Endothelial cell of umbilical vein (primary cell): ENCODE data around the gene DAB1. TPM values are rescaled to one million over a fixed set of nuclear protein-coding genes. Genes with fewer than 3 reads are reported as not detected.

Experiments
- BruUV-seq: library from RNA; stranded (reverse); fragments of 400-500 nt; replicated peaks from 2 replicates; lab custom pipeline; 2021; lab: Mats Ljungman, UMichigan
- CTCF ChIA-PET: fragments of 300-600, 350-600 bp; sonication (Branson Sonifier 250); formaldehyde crosslinking; loops from one replicate; lab custom pipeline; 2021; ENCODE audit warnings: antibody characterized with exemption, inconsistent platforms; lab: Charles Lee
- POLR2A ChIA-PET: fragments of 300-600, 350-600 bp; sonication (Branson Sonifier 250); formaldehyde crosslinking; loops from one replicate; lab custom pipeline; 2021; ENCODE audit warnings: antibody characterized with exemption, inconsistent platforms; lab: Charles Lee
- DNase-seq: peaks from one replicate; pipeline ENCODE4 v3.0.0-alpha.2; 2011; ENCODE audit warnings: low read depth, low spot score
- FAIRE-seq: peaks from 2 replicates; lab custom pipeline; 2011; peaks lifted over from hg19 to GRCh38; lab: Jason Lieb, UNC
- H2AFZ ChIP-seq: 2 replicates; pipeline ENCODE4 v1.6.0; 2012; ENCODE audit warnings: low read depth, low read length, control low read depth, inconsistent platforms
- H3K27ac ChIP-seq: 2 replicates; pipeline ENCODE4 v1.5.1; 2011; ENCODE audit warnings: low read depth, mild to moderate bottlenecking, control low read depth, low read length, moderate library complexity; ENCODE audit not compliant: insufficient read depth
- H3K27me3 ChIP-seq, 2 experiments: 2 replicates each; pipeline versions ENCODE4 v1.6.0 to v1.6.1; 2011; ENCODE audit warnings: low read length in 2 of 2, mixed read lengths in 1 of 2; ENCODE audit not compliant: control insufficient read depth in 2 of 2, insufficient read depth in 2 of 2
- H3K36me3 ChIP-seq, 2 experiments: 2 replicates in 1 of 2; 3 replicates in 1 of 2; pipeline ENCODE4 v1.5.1; 2011; ENCODE audit warnings: low read length in 2 of 2, mild to moderate bottlenecking in 1 of 2, moderate library complexity in 1 of 2; ENCODE audit not compliant: control insufficient read depth in 2 of 2, insufficient read depth in 2 of 2; ENCODE audit errors: extremely low read depth in 1 of 2
- H3K4me1 ChIP-seq: 3 replicates; pipeline ENCODE4 v1.5.1; 2011; ENCODE audit warnings: mild to moderate bottlenecking, low read length; ENCODE audit not compliant: control insufficient read depth, insufficient read depth; ENCODE audit errors: extremely low read depth
- H3K4me2 ChIP-seq: 2 replicates; pipeline ENCODE4 v1.6.1; 2011; ENCODE audit warnings: low read length, control low read depth, mixed read lengths; ENCODE audit not compliant: insufficient read depth
- H3K4me3 ChIP-seq, 3 experiments: fragments of 200-600 bp in 1 of 3; sonication (generic), shearing (Covaris generic) in 1 of 3; replicated peaks in 1 of 3; 2 replicates each; pipeline ENCODE4 v1.5.1; 2011 to 2016; ENCODE audit warnings: control low read depth in 3 of 3, low read length in 3 of 3, mild to moderate bottlenecking in 2 of 3, inconsistent platforms in 1 of 3, low read depth in 1 of 3, moderate library complexity in 1 of 3; ENCODE audit not compliant: insufficient read depth in 1 of 3
- H3K79me2 ChIP-seq: 2 replicates; pipeline ENCODE4 v1.6.0; 2012; ENCODE audit warnings: low read length, inconsistent platforms; ENCODE audit not compliant: control insufficient read depth, insufficient read depth
- H3K9ac ChIP-seq: replicated peaks from 2 replicates; pipeline ENCODE3; 2011; ENCODE audit warnings: low read length, control low read depth; ENCODE audit not compliant: insufficient read depth; ENCODE audit errors: extremely low read depth
- H3K9me1 ChIP-seq: replicated peaks from 3 replicates; pipeline ENCODE4 v1.6.0; 2011; ENCODE audit warnings: mild to moderate bottlenecking, low read length; ENCODE audit not compliant: control insufficient read depth, insufficient read depth; ENCODE audit errors: extremely low read depth
- H3K9me3 ChIP-seq: replicated peaks from 2 replicates; pipeline ENCODE4 v1.5.1; 2012; ENCODE audit warnings: low read length, inconsistent platforms; ENCODE audit not compliant: control insufficient read depth, insufficient read depth
- H4K20me1 ChIP-seq: replicated peaks from 2 replicates; pipeline ENCODE3; 2011; ENCODE audit warnings: mild to moderate bottlenecking, low read length; ENCODE audit not compliant: control insufficient read depth, insufficient read depth; ENCODE audit errors: extremely low read depth
- CTCF ChIP-seq, 2 donors: IDR thresholded peaks; 1 replicate in 1 of 2; 2 replicates in 1 of 2; pipeline ENCODE4 v1.5.1; 2011; ENCODE audit warnings: low read length in 2 of 2, mild to moderate bottlenecking in 2 of 2, moderate library complexity in 2 of 2, control low read depth in 1 of 2, inconsistent platforms in 1 of 2, low read depth in 1 of 2; ENCODE audit not compliant: insufficient read depth in 1 of 2; ENCODE audit errors: extremely low read depth in 1 of 2
- EZH2 ChIP-seq: IDR thresholded peaks from 2 replicates; pipeline ENCODE4 v1.6.1; 2012; ENCODE audit warnings: borderline replicate concordance, low read depth, mild to moderate bottlenecking, moderate library complexity, low read length, inconsistent platforms; ENCODE audit not compliant: severe bottlenecking
- FOS ChIP-seq: IDR thresholded peaks from 2 replicates; pipeline ENCODE4 v1.6.1; 2011; ENCODE audit warnings: mild to moderate bottlenecking, low read length, moderate library complexity, borderline replicate concordance; ENCODE audit not compliant: insufficient read depth
- GATA2 ChIP-seq: IDR thresholded peaks from 2 replicates; pipeline ENCODE4 v1.7.0; 2011; ENCODE audit warnings: low read depth, mild to moderate bottlenecking, moderate library complexity, mixed read lengths, low read length; ENCODE audit not compliant: insufficient read length, insufficient read depth
- JUN ChIP-seq: IDR thresholded peaks from 2 replicates; pipeline ENCODE4 v1.6.1; 2011; ENCODE audit warnings: borderline replicate concordance, low read depth; ENCODE audit not compliant: insufficient read length, insufficient read depth
- MAX ChIP-seq: IDR thresholded peaks from 2 replicates; pipeline ENCODE4 v1.6.1; 2011; ENCODE audit not compliant: insufficient read depth, insufficient read length
- MYC ChIP-seq: IDR thresholded peaks from one replicate; pipeline ENCODE4 v1.6.1; 2011; ENCODE audit warnings: mild to moderate bottlenecking, low read depth, low read length
- POLR2A ChIP-seq: IDR thresholded peaks from 2 replicates; pipeline ENCODE4 v1.6.1; 2012; ENCODE audit warnings: low read depth, mild to moderate bottlenecking, control low read depth, low read length
- POLR2AphosphoS5 ChIP-seq: IDR thresholded peaks from 2 replicates; pipeline ENCODE4 v1.6.1; 2012; ENCODE audit warnings: low read depth, mild to moderate bottlenecking, control low read depth, low read length, moderate library complexity; ENCODE audit not compliant: insufficient read depth
- dilution Hi-C: fragments of 300-500 bp; cut with MboI; formaldehyde crosslinking; loops from one replicate; pipeline ENCODE4 v1.15.0; 2019; ENCODE audit warnings: low sequenced_read_pairs; ENCODE audit not compliant: extremely low pct_ligation_motif_present
- intact Hi-C: fragments of 100-400 bp; cut with micrococcal nuclease; formaldehyde crosslinking; loops from one replicate; pipeline ENCODE4 v1.10.0; 2022
- polyA plus RNA-seq, 4 experiments: library from polyadenylated mRNA; depleted of rRNA in 3 of 4; stranded (reverse) in 3 of 4; unstranded in 1 of 4; fragments of >200 nt; gene quantifications; 2 replicates each; pipeline versions ENCODE4 v1.2.1 to v1.2.3, GENCODE V29; 2011 to 2012; ENCODE audit warnings: missing spikeins in 1 of 4
- total RNA-seq: library from RNA; stranded (reverse); gene quantifications from 2 replicates; pipeline ENCODE4 v1.2.3, GENCODE V29; 2021

The DAB1 gene
- total and polyA plus RNA-seq, 2 donors (not counting 3 experiments of a cell fraction or from before 2014, with no cell fraction given): not detected

- Histone ChIP-seq H3K4me1 (no peaks in the 10 kb centered on the region), H3K9me1 (no peaks in the 10 kb centered on the region), H3K27me3 (no peaks in the 10 kb centered on the region), H3K4me3 (no peak overlapping the region), H3K4me2 (no peak overlapping the region), H3K27ac (no peak overlapping the region), H3K9me3 (no peaks in the 10 kb centered on the region), H3K9ac (no peak overlapping the region), H4K20me1 (no peaks in the 10 kb centered on the region), H2AFZ (no peak overlapping the region), H3K36me3 (no peaks in the 10 kb centered on the region), H3K79me2 (no peaks in the 10 kb centered on the region)
- DNase-seq (no peak), FAIRE-seq (no peak)
- no TSS peak for BruUV-seq
- ChIA-PET POLR2A (no interaction called here), CTCF (no interaction called here)
- intact Hi-C loops: no loop called here
- dilution Hi-C loops: no loop called here
- TF ChIP-seq FOS: no peak
- no peak for TF ChIP-seq MAX
- TF ChIP-seq POLR2A: no peak
- no peak for TF ChIP-seq JUN
- TF ChIP-seq CTCF (IDR thresholded peaks at IDR 0.05; ENCODE audit: extremely low read depth in 1 of 2, insufficient read depth in 1 of 2, low read depth in 1 of 2, low read length in 2 of 2): no peak
- TF ChIP-seq EZH2: no peak
- no peak for TF ChIP-seq POLR2AphosphoS5
- no peak for TF ChIP-seq GATA2
- no peak for TF ChIP-seq MYC
These were observed 259.3 kb downstream of the DAB1 start for GRCh38 chr1:57164584-57164983.
